ENCODE measurements around the gene ZNF827.

Gene ZNF827

GRCh38 chr4:145899886-145900460, 38.6 kb downstream of the ZNF827 start:
- Histone ChIP-seq H3K4me1 (ENCODE audit: control insufficient read depth, insufficient read depth, low read length) (peaks cover 4% of the 10 kb centered on the region), H3K36me3 (ENCODE audit: control insufficient read depth, insufficient read depth, low read length) (no peaks in the 10 kb centered on the region), H3K9ac (ENCODE audit: low read length) (no peak overlapping the region), H3K9me3 (ENCODE audit: control insufficient read depth, low read length) (no peaks in the 10 kb centered on the region), H3K4me3 (ENCODE audit: low read length) (no peak overlapping the region), H3K27me3 (ENCODE audit: control insufficient read depth, insufficient read depth, low read length) (no peaks in the 10 kb centered on the region)

GRCh38 chr4:145898926-145899531, 39.6 kb downstream of the ZNF827 start:
- H3K9ac ChIP-seq (ENCODE audit: low read length): no peak overlapping the region
- no peaks in the 10 kb centered on the region for H3K9me3 ChIP-seq (ENCODE audit: control insufficient read depth, low read length)

GRCh38 chr4:145898466-145898865, 40.2 kb downstream of the ZNF827 start:
- no peaks in the 10 kb centered on the region for H3K9me3 ChIP-seq (ENCODE audit: control insufficient read depth, low read length)
- no peak overlapping the region for H3K9ac ChIP-seq (ENCODE audit: low read length)

More at GRCh38 chr4:145898926-145899531, 39.6 kb downstream of the ZNF827 start:
- Histone ChIP-seq H3K4me1 (ENCODE audit: control insufficient read depth, insufficient read depth, low read length) (peaks cover 4% of the 10 kb centered on the region), H3K27me3 (ENCODE audit: control insufficient read depth, insufficient read depth, low read length) (no peaks in the 10 kb centered on the region), H3K4me3 (ENCODE audit: low read length) (no peak overlapping the region), H3K36me3 (ENCODE audit: control insufficient read depth, insufficient read depth, low read length) (no peaks in the 10 kb centered on the region)

GRCh38 chr4:145895056-145895455, 43.6 kb downstream of the ZNF827 start:
- Histone ChIP-seq H3K9ac (ENCODE audit: low read length) (no peak overlapping the region), H3K4me3 (ENCODE audit: low read length) (no peak overlapping the region), H3K36me3 (ENCODE audit: control insufficient read depth, insufficient read depth, low read length) (no peaks in the 10 kb centered on the region), H3K9me3 (ENCODE audit: control insufficient read depth, low read length) (no peaks in the 10 kb centered on the region), H3K4me1 (ENCODE audit: control insufficient read depth, insufficient read depth, low read length) (peaks cover 4% of the 10 kb centered on the region), H3K27me3 (ENCODE audit: control insufficient read depth, insufficient read depth, low read length) (no peaks in the 10 kb centered on the region)

More at GRCh38 chr4:145898466-145898865, 40.2 kb downstream of the ZNF827 start:
- Histone ChIP-seq H3K27me3 (ENCODE audit: control insufficient read depth, insufficient read depth, low read length) (no peaks in the 10 kb centered on the region), H3K36me3 (ENCODE audit: control insufficient read depth, insufficient read depth, low read length) (no peaks in the 10 kb centered on the region), H3K4me3 (ENCODE audit: low read length) (no peak overlapping the region), H3K4me1 (ENCODE audit: control insufficient read depth, insufficient read depth, low read length) (peaks cover 4% of the 10 kb centered on the region)

GRCh38 chr4:145891958-145892357, 46.7 kb downstream of the ZNF827 start:
- H3K4me3 ChIP-seq (ENCODE audit: low read length): no peak overlapping the region
- H3K36me3 ChIP-seq (ENCODE audit: control insufficient read depth, insufficient read depth, low read length): no peaks in the 10 kb centered on the region
- H3K9me3 ChIP-seq (ENCODE audit: control insufficient read depth, low read length): no peaks in the 10 kb centered on the region
- H3K4me1 ChIP-seq (ENCODE audit: control insufficient read depth, insufficient read depth, low read length): peaks cover 4% of the 10 kb centered on the region
- H3K9ac ChIP-seq (ENCODE audit: low read length): no peak overlapping the region
- H3K27me3 ChIP-seq (ENCODE audit: control insufficient read depth, insufficient read depth, low read length): no peaks in the 10 kb centered on the region

GRCh38 chr4:145890689-145891088, 47.9 kb downstream of the ZNF827 start:
- H3K4me1 ChIP-seq (ENCODE audit: control insufficient read depth, insufficient read depth, low read length): no peaks in the 10 kb centered on the region
- no peaks in the 10 kb centered on the region for H3K27me3 ChIP-seq (ENCODE audit: control insufficient read depth, insufficient read depth, low read length)
- H3K4me3 ChIP-seq (ENCODE audit: low read length): no peak overlapping the region
- H3K9ac ChIP-seq (ENCODE audit: low read length): no peak overlapping the region
- H3K36me3 ChIP-seq (ENCODE audit: control insufficient read depth, insufficient read depth, low read length): no peaks in the 10 kb centered on the region
- no peaks in the 10 kb centered on the region for H3K9me3 ChIP-seq (ENCODE audit: control insufficient read depth, low read length)

- H3K36me3 ChIP-seq (ENCODE audit: control insufficient read depth, insufficient read depth, low read length): no peaks in the 10 kb centered on the region
- H3K9ac ChIP-seq (ENCODE audit: low read length): no peak overlapping the region
- no peaks in the 10 kb centered on the region for H3K4me1 ChIP-seq (ENCODE audit: control insufficient read depth, insufficient read depth, low read length)
- H3K27me3 ChIP-seq (ENCODE audit: control insufficient read depth, insufficient read depth, low read length): no peaks in the 10 kb centered on the region
- no peak overlapping the region for H3K4me3 ChIP-seq (ENCODE audit: low read length)
- H3K9me3 ChIP-seq (ENCODE audit: control insufficient read depth, low read length): no peaks in the 10 kb centered on the region
Observed at GRCh38 chr4:145888393-145888792, 50.2 kb downstream of the ZNF827 start.

GRCh38 chr4:145887241-145887991, 51.2 kb downstream of the ZNF827 start:
- Histone ChIP-seq H3K4me1 (ENCODE audit: control insufficient read depth, insufficient read depth, low read length) (peaks cover 7% of the 10 kb centered on the region), H3K36me3 (ENCODE audit: control insufficient read depth, insufficient read depth, low read length) (no peaks in the 10 kb centered on the region), H3K9me3 (ENCODE audit: control insufficient read depth, low read length) (no peaks in the 10 kb centered on the region), H3K9ac (ENCODE audit: low read length) (no peak overlapping the region), H3K4me3 (ENCODE audit: low read length) (no peak overlapping the region), H3K27me3 (ENCODE audit: control insufficient read depth, insufficient read depth, low read length) (no peaks in the 10 kb centered on the region)

- no peak overlapping the region for H3K9ac ChIP-seq (ENCODE audit: low read length)
- H3K9me3 ChIP-seq (ENCODE audit: control insufficient read depth, low read length): no peaks in the 10 kb centered on the region
- H3K36me3 ChIP-seq (ENCODE audit: control insufficient read depth, insufficient read depth, low read length): no peaks in the 10 kb centered on the region
- no peaks in the 10 kb centered on the region for H3K27me3 ChIP-seq (ENCODE audit: control insufficient read depth, insufficient read depth, low read length)
- peaks cover 11% of the 10 kb centered on the region for H3K4me1 ChIP-seq (ENCODE audit: control insufficient read depth, insufficient read depth, low read length)
- H3K4me3 ChIP-seq (ENCODE audit: low read length): no peak overlapping the region
Observed at GRCh38 chr4:145886871-145887240, 51.8 kb downstream of the ZNF827 start.

GRCh38 chr4:145885666-145886065, 53.0 kb downstream of the ZNF827 start:
- no peaks in the 10 kb centered on the region for H3K9me3 ChIP-seq (ENCODE audit: control insufficient read depth, low read length)
- H3K27me3 ChIP-seq (ENCODE audit: control insufficient read depth, insufficient read depth, low read length): no peaks in the 10 kb centered on the region
- H3K4me1 ChIP-seq (ENCODE audit: control insufficient read depth, insufficient read depth, low read length): peaks cover 16% of the 10 kb centered on the region
- no peaks in the 10 kb centered on the region for H3K36me3 ChIP-seq (ENCODE audit: control insufficient read depth, insufficient read depth, low read length)
- H3K4me3 ChIP-seq (ENCODE audit: low read length): no peak overlapping the region
- H3K9ac ChIP-seq (ENCODE audit: low read length): no peak overlapping the region

- no peaks in the 10 kb centered on the region for H3K27me3 ChIP-seq (ENCODE audit: control insufficient read depth, insufficient read depth, low read length)
- H3K4me3 ChIP-seq (ENCODE audit: low read length): no peak overlapping the region
- H3K36me3 ChIP-seq (ENCODE audit: control insufficient read depth, insufficient read depth, low read length): no peaks in the 10 kb centered on the region
- no peak overlapping the region for H3K9ac ChIP-seq (ENCODE audit: low read length)
- peaks cover 16% of the 10 kb centered on the region for H3K4me1 ChIP-seq (ENCODE audit: control insufficient read depth, insufficient read depth, low read length)
- no peaks in the 10 kb centered on the region for H3K9me3 ChIP-seq (ENCODE audit: control insufficient read depth, low read length)
Observed at GRCh38 chr4:145884775-145885174, 53.8 kb downstream of the ZNF827 start.

- H3K9ac ChIP-seq (ENCODE audit: low read length): no peak overlapping the region
- H3K4me3 ChIP-seq (ENCODE audit: low read length): no peak overlapping the region
- no peaks in the 10 kb centered on the region for H3K36me3 ChIP-seq (ENCODE audit: control insufficient read depth, insufficient read depth, low read length)
- H3K9me3 ChIP-seq (ENCODE audit: control insufficient read depth, low read length): no peaks in the 10 kb centered on the region
- no peaks in the 10 kb centered on the region for H3K27me3 ChIP-seq (ENCODE audit: control insufficient read depth, insufficient read depth, low read length)
- H3K4me1 ChIP-seq (ENCODE audit: control insufficient read depth, insufficient read depth, low read length): peaks cover 23% of the 10 kb centered on the region
Observed at GRCh38 chr4:145883101-145883694, 55.4 kb downstream of the ZNF827 start.

Data from mucosa of stomach (tissue), 1 donor.